ENCODE measurements around the gene PSORS1C2. TPM values are rescaled to one million over a fixed set of nuclear protein-coding genes. Genes with fewer than 3 reads are reported as not detected.

The PSORS1C2 gene
- total RNA-seq, 1 experiment from 2014 or later = not detected

- intact Hi-C loops (cut with micrococcal nuclease; ENCODE audit: unreplicated experiment) = no loop called here
- Histone ChIP-seq H3K36me3 (ENCODE audit: insufficient read depth, low read length, poor library complexity, severe bottlenecking) (peaks cover 18% of the 10 kb centered on the region), H3K9me3 (ENCODE audit: low read depth, low read length, poor library complexity, severe bottlenecking) (no peaks in the 10 kb centered on the region), H3K4me3 (ENCODE audit: low read depth, low read length, poor library complexity, severe bottlenecking) (no peak overlapping the region), H3K4me1 (ENCODE audit: insufficient read depth, low read length, poor library complexity, severe bottlenecking) (no peaks in the 10 kb centered on the region), H3K27ac (ENCODE audit: low read depth, low read length, poor library complexity, severe bottlenecking) (no peak overlapping the region), H3K27me3 (replicated peaks; ENCODE audit: insufficient read depth, low read depth, low read length, poor library complexity) (no peaks in the 10 kb centered on the region)
- no TSS peak for BruUV-seq (replicated peaks)
- POLR2A ChIA-PET (ENCODE audit: low non-redundant PET) = no interaction called here
- no peak for TF ChIP-seq CTCF (conservative IDR thresholded peaks at IDR 0.05; ENCODE audit: low read depth, low read length)
- no peak for TF ChIP-seq EZH2 (IDR thresholded peaks at IDR 0.05; ENCODE audit: borderline replicate concordance, low read depth, low read length, poor library complexity, severe bottlenecking)
- CTCF ChIA-PET = interaction anchor here (0.6 to 0.7 kb wide), 2 partner anchors 96 to 262 kb away, joined by 3 read pairs; no protein-coding TSS in a partner anchor
- no peak for DNase-seq (ENCODE audit: low spot score)
Measured at GRCh38 chr6:31140643-31141042, 1.8 kb upstream of the PSORS1C2 start.

- POLR2A ChIA-PET (ENCODE audit: low non-redundant PET) = no interaction called here
- no TSS peak for BruUV-seq (replicated peaks)
- no peaks in the 10 kb centered on the region for H3K27me3 ChIP-seq (replicated peaks; ENCODE audit: insufficient read depth, low read depth, low read length, poor library complexity)
- CTCF ChIA-PET = interaction anchor here (0.5 kb wide), 1 partner anchor 12 kb away, joined by 6 read pairs; no protein-coding TSS in a partner anchor
- H3K36me3 ChIP-seq (ENCODE audit: insufficient read depth, low read length, poor library complexity, severe bottlenecking) = peaks cover 12% of the 10 kb centered on the region
- no peaks in the 10 kb centered on the region for H3K9me3 ChIP-seq (ENCODE audit: low read depth, low read length, poor library complexity, severe bottlenecking)
- DNase-seq (ENCODE audit: low spot score) = no peak
- no peaks in the 10 kb centered on the region for H3K4me1 ChIP-seq (ENCODE audit: insufficient read depth, low read length, poor library complexity, severe bottlenecking)
- H3K27ac ChIP-seq (ENCODE audit: low read depth, low read length, poor library complexity, severe bottlenecking) = no peak overlapping the region
- TF ChIP-seq EZH2 (IDR thresholded peaks at IDR 0.05; ENCODE audit: borderline replicate concordance, low read depth, low read length, poor library complexity, severe bottlenecking) = no peak
- no peak for TF ChIP-seq CTCF (conservative IDR thresholded peaks at IDR 0.05; ENCODE audit: low read depth, low read length)
- intact Hi-C loops (cut with micrococcal nuclease; ENCODE audit: unreplicated experiment) = no loop called here
- no peak overlapping the region for H3K4me3 ChIP-seq (ENCODE audit: low read depth, low read length, poor library complexity, severe bottlenecking)
Measured at GRCh38 chr6:31139599-31139998, 733 bp upstream of the PSORS1C2 start.

- POLR2A ChIA-PET (ENCODE audit: low non-redundant PET) = no interaction called here
- no peaks in the 10 kb centered on the region for H3K9me3 ChIP-seq (ENCODE audit: low read depth, low read length, poor library complexity, severe bottlenecking)
Measured at GRCh38 chr6:31135710-31136109, 3.2 kb downstream of the PSORS1C2 start.

More at GRCh38 chr6:31135710-31136109, 3.2 kb downstream of the PSORS1C2 start:
- CTCF ChIA-PET = no interaction called here
- no peaks in the 10 kb centered on the region for H3K36me3 ChIP-seq (ENCODE audit: insufficient read depth, low read length, poor library complexity, severe bottlenecking)
- H3K4me1 ChIP-seq (ENCODE audit: insufficient read depth, low read length, poor library complexity, severe bottlenecking) = no peaks in the 10 kb centered on the region
- H3K27me3 ChIP-seq (replicated peaks; ENCODE audit: insufficient read depth, low read depth, low read length, poor library complexity) = no peaks in the 10 kb centered on the region
- BruUV-seq (replicated peaks) = no TSS peak
- TF ChIP-seq CTCF (conservative IDR thresholded peaks at IDR 0.05; ENCODE audit: low read depth, low read length) = no peak
- H3K27ac ChIP-seq (ENCODE audit: low read depth, low read length, poor library complexity, severe bottlenecking) = no peak overlapping the region
- no peak overlapping the region for H3K4me3 ChIP-seq (ENCODE audit: low read depth, low read length, poor library complexity, severe bottlenecking)
- no peak for DNase-seq (ENCODE audit: low spot score)
- intact Hi-C loops (cut with micrococcal nuclease; ENCODE audit: unreplicated experiment) = loop anchor here (2.0 kb wide), 1 partner anchor 231 kb away; no protein-coding TSS in a partner anchor
